ENCODE results near the gene PIM3. TPM values are rescaled to one million over a fixed set of nuclear protein-coding genes. Genes with fewer than 3 reads are reported as not detected.

PIM3 gene
- total and polyA plus RNA-seq, 4 experiments from 2014 or later: 48.1 to 62.3 (median 54.2) TPM

DNA sequence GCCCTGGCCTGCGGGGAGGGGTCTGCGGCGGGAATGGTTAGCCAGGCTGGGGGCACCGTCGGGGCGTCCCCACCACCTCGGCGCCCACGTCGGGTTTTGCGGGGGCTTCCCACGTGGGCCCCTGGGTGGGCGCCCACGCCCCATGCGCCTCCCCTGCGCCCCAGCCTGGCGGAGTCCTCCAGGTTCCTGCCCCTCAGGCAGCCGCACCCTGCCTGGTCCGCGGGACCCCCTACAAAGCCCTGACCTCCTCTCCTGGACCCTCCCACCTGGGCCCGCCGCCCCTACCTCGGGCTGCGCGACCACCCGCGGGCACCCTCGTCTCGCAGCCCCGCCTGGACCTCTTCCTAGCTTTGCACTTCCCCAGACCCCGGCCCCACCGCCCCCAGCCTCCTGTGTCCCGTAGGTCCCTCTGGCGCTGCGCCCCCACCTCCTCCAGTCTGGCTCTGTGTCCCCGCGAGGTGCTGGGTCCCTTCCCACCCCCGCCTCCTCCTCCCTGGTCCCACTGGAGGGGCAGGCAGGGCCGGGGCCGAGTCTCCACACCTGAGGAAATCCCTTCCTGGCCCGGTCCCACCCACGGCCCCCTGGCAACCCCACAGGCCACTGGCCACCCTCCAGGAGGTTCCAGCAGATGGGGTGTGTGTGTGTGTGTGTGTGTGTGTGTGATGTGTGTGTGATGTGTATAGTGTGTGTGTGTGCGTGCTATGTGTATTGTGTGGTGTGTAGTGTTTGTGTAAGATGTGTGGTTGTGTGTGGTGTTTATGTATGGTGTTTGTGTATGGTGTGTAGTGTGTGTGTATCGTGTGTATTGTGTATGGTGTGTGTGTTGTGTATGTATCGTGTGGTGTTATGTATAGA is 11.8 kb downstream of the PIM3 start:
- Mint-ChIP-seq H3K4me1 (peaks cover 22 to 38% (median 23%) of the 10 kb centered on the region in 4 donors), H3K36me3 (peaks cover 0 to 5% of the 10 kb centered on the region in 2 donors), H3K27ac (no peak overlapping the region), H3K27me3 (peaks cover 0 to 4% of the 10 kb centered on the region in 2 donors), H3K9me3 (peaks cover 0 to 4% (median 0%) of the 10 kb centered on the region in 8 donors), H3K4me3 (no peak overlapping the region)
- Histone ChIP-seq H3K9me3 (ENCODE audit: control insufficient read depth in 1 of 2, low read length in 2 of 2) (no peaks in the 10 kb centered on the region), H3K36me3 (ENCODE audit: insufficient read depth, low read length) (no peaks in the 10 kb centered on the region), H3K4me1 (ENCODE audit: insufficient read depth, low read length) (peaks cover 35% of the 10 kb centered on the region), H3K4me3 (ENCODE audit: low read length in 2 of 2) (no peak overlapping the region), H3K27ac (ENCODE audit: low read depth, low read length) (no peak overlapping the region), H3K27me3 (ENCODE audit: insufficient read depth, low read length) (no peaks in the 10 kb centered on the region)
- DNase-seq: peak in 1 of 5 donors; percentile 45
- CTCF ChIA-PET (ENCODE audit: partially characterized antibody): interaction anchor here (2.2 kb wide), 1 partner anchor 9 kb away, joined by 5 read pairs; no protein-coding TSS in a partner anchor
- POLR2A ChIA-PET (ENCODE audit: partially characterized antibody): interaction anchor here (0.6 to 4.9 kb wide), 3 partner anchors 11 to 45 kb away, joined by 3 to 90 read pairs (median 5); partner anchors contain the start of gene PIM3
- intact Hi-C loops (cut with micrococcal nuclease): no loop called here

DNA sequence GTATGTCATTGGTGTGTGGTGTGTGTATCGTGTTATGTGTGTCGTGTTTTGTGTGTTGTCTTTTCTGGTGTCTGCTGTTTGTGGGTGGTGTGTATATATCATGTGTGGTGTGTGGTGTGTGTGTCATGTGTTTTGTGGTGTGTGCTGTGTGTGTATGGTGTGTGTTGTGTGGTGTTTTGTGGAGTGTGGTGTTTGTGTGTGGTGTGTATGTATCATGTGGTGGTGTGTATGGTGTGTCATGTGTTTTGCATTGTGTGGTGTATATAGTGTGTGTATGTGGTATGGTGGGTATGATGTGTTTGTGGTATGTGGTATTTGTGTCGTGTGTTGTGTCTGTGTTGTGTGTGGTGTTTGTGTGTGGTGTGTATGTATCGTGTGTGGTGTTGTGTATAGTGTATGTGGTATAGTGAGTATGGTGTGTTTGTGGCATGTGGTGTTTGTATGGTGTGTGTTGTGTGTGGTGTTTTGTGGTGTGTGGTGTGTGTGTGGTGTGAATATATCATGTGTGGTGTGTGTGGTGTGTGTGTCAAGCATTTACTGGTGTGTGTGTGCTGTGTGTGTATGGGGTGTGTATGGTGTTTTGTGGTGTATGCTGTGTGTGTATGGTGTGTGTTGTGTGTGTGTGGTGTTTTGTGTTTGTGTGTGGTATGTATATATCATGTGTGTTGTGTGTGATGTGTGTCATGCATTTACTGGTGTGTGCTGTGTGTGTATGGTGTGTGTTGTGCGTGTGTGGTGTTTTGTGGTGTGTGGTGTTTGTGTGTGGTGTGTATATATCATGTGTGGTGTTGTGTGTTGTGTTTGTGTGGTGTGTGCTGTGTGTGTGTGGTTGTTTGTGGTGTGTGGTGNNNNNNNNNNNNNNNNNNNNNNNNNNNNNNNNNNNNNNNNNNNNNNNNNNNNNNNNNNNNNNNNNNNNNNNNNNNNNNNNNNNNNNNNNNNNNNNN is 12.7 kb downstream of the PIM3 start:
- Histone ChIP-seq H3K36me3 (ENCODE audit: insufficient read depth, low read length) (no peaks in the 10 kb centered on the region), H3K9me3 (ENCODE audit: control insufficient read depth in 1 of 2, low read length in 2 of 2) (no peaks in the 10 kb centered on the region), H3K4me3 (ENCODE audit: low read length in 2 of 2) (no peak overlapping the region), H3K27ac (ENCODE audit: low read depth, low read length) (no peak overlapping the region), H3K27me3 (ENCODE audit: insufficient read depth, low read length) (no peaks in the 10 kb centered on the region), H3K4me1 (ENCODE audit: insufficient read depth, low read length) (peaks cover 34% of the 10 kb centered on the region)
- intact Hi-C loops (cut with micrococcal nuclease): no loop called here
- CTCF ChIA-PET (ENCODE audit: partially characterized antibody): no interaction called here
- POLR2A ChIA-PET (ENCODE audit: partially characterized antibody): no interaction called here
- DNase-seq: no peak
- peaks cover 0 to 4% of the 10 kb centered on the region in 2 donors for H3K27me3 Mint-ChIP-seq
- peaks cover 0 to 4% (median 0%) of the 10 kb centered on the region in 8 donors for H3K9me3 Mint-ChIP-seq
- H3K27ac Mint-ChIP-seq: no peak overlapping the region
- H3K36me3 Mint-ChIP-seq: peaks cover 0 to 5% of the 10 kb centered on the region in 2 donors
- peaks cover 19 to 30% (median 23%) of the 10 kb centered on the region in 4 donors for H3K4me1 Mint-ChIP-seq
- no peak overlapping the region for H3K4me3 Mint-ChIP-seq

DNA sequence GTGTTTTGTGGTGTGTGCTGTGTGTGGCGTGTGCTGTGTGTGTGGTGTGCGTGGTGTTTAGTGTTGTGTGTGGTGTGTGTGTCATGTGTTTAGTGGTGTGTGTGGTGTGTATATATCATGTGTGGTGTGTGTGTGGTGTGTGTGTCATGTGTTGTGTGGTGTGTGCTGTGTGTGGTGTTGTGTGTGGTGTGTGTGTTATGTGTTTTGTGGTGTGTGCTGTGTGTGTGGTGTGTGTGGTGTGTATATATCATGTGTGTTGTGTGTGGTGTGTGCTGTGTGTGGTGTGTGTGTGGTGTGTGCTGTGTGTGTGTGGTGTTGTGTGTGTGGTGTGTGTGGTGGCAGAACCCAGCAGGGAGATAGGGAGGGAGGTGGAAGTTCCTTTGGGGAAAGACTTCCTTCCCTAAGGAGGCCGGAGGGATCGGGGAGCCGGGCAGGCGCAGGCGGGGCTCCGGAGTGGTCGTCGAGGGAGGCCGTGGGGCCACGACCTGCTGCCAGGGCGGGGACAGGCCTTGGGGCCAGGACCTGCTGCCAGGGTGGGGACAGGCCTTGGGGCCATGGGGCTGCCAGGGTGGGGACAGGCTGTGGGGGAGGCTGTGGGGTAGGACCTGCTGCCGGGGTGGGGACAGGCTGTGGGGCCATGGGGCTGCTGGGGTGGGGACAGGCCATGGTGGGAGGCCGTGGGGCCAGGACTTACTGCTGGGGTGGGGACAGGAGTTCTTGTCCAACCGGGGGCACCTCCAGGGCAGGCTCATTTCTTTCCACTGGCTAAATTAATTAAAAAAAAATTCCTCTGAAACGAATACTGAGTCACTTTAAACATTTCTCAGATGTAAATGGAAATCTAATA is 15.2 kb downstream of the PIM3 start:
- ChIA-PET POLR2A (ENCODE audit: partially characterized antibody) (interaction anchor here (1.4 kb wide), 1 partner anchor 13 kb away, joined by 4 read pairs; no protein-coding TSS in a partner anchor), CTCF (ENCODE audit: partially characterized antibody) (interaction anchor here (1.4 to 1.6 kb wide), 2 partner anchors 17 to 54 kb away, joined by 3 to 6 read pairs; no protein-coding TSS in a partner anchor)
- Mint-ChIP-seq H3K27ac (peak overlapping the region; percentile 69 to 97 (median 81)), H3K27me3 (peaks cover 2 to 3% of the 10 kb centered on the region in 2 donors), H3K36me3 (peaks cover 1 to 4% of the 10 kb centered on the region in 2 donors), H3K4me1 (peaks cover 15 to 23% (median 19%) of the 10 kb centered on the region in 4 donors), H3K9me3 (peaks cover 0 to 11% (median 9%) of the 10 kb centered on the region in 8 donors), H3K4me3 (peak overlapping the region in 6 of 8 donors; percentile 3 to 81 (median 45))
- H3K4me1 ChIP-seq (ENCODE audit: insufficient read depth, low read length): peaks cover 20% of the 10 kb centered on the region
- H3K9me3 ChIP-seq (ENCODE audit: control insufficient read depth in 1 of 2, low read length in 2 of 2): no peaks in the 10 kb centered on the region
- no peaks in the 10 kb centered on the region for H3K27me3 ChIP-seq (ENCODE audit: insufficient read depth, low read length)
- intact Hi-C loops (cut with micrococcal nuclease): no loop called here
- no peaks in the 10 kb centered on the region for H3K36me3 ChIP-seq (ENCODE audit: insufficient read depth, low read length)
- peak in 2 of 5 donors; percentile 15 to 60 for DNase-seq
- H3K27ac ChIP-seq (ENCODE audit: low read depth, low read length): peak overlapping the region; percentile 23
- no peak overlapping the region for H3K4me3 ChIP-seq (ENCODE audit: low read length in 2 of 2)

DNA sequence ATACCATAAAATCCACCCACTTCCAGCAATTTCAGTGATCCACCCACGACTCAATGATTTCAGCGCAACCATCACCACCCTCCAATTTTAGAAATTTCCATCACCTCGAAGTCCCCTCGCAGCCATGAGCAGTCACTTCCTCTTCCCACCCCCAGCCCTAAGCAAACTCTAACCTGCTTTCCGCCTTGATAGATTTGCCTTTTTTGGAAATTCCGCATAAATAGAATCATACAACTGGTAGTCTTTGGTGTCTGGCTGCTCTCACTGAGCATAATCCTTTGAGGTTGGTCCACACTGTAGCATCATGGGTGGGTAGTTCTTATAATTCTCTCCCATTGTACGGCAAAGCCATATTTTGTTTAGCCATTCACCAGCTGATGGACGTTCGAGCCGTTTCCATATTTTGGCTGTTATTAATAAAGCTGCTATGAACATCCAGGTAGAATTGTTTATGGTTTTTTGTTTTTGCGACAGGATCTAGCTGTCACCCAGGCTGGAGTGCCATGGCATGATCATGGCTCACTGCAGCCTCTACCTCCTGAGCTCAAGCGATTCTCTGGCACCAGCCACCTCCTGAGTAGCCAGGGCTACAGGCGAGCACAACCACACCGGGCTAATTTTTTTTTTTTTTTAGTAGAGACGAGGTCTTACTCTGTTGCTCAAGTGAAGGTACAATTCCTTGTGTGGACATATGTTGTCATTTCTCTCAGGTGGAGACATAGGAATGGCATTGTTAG is 16.0 kb downstream of the PIM3 start:
- Histone ChIP-seq H3K4me1 (ENCODE audit: insufficient read depth, low read length) (peaks cover 17% of the 10 kb centered on the region), H3K27me3 (ENCODE audit: insufficient read depth, low read length) (no peaks in the 10 kb centered on the region), H3K9me3 (ENCODE audit: control insufficient read depth in 1 of 2, low read length in 2 of 2) (no peaks in the 10 kb centered on the region), H3K4me3 (ENCODE audit: low read length in 2 of 2) (no peak overlapping the region), H3K36me3 (ENCODE audit: insufficient read depth, low read length) (no peaks in the 10 kb centered on the region), H3K27ac (ENCODE audit: low read depth, low read length) (peak overlapping the region; percentile 23)
- peaks cover 2% of the 10 kb centered on the region in 2 donors for H3K27me3 Mint-ChIP-seq
- H3K27ac Mint-ChIP-seq: peak overlapping the region; percentile 49 to 89 (median 85)
- peaks cover 0 to 12% (median 9%) of the 10 kb centered on the region in 8 donors for H3K9me3 Mint-ChIP-seq
- ChIA-PET CTCF (ENCODE audit: partially characterized antibody) (interaction anchor here (1.3 to 1.6 kb wide), 3 partner anchors 14 to 53 kb away, joined by 3 to 6 read pairs (median 3); no protein-coding TSS in a partner anchor), POLR2A (ENCODE audit: partially characterized antibody) (interaction anchor here (0.6 to 1.4 kb wide), 2 partner anchors 14 to 145 kb away, joined by 3 to 4 read pairs; no protein-coding TSS in a partner anchor)
- peak overlapping the region in 5 of 8 donors; percentile 33 to 60 (median 49) for H3K4me3 Mint-ChIP-seq
- H3K36me3 Mint-ChIP-seq: peaks cover 0 to 4% of the 10 kb centered on the region in 2 donors
- DNase-seq: peak in 3 of 5 donors; percentile 48 to 77 (median 49)
- intact Hi-C loops (cut with micrococcal nuclease): no loop called here
- H3K4me1 Mint-ChIP-seq: peaks cover 15 to 20% (median 16%) of the 10 kb centered on the region in 4 donors

DNA sequence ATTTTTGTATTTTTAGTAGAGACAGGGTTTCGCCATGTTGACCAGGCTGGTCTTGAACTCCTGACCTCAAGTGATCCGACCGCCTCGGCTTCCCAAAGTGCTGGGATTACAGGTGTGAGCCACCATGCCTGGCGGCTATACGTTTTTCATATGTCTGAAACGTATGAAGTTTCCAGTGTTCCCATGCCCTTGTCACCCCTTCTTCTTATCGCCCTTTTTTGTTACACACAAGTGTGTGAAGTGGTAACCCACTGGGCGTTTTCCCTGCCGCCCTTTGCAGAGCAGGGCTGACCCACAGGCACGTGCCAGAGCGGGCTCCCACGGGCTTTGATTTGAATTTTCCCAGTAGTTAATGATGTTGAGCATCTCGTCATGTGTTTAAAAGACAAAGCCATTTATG is 17.0 kb downstream of the PIM3 start:
- intact Hi-C loops (cut with micrococcal nuclease): no loop called here
- peaks cover 4% of the 10 kb centered on the region in 2 donors for H3K27me3 Mint-ChIP-seq
- Histone ChIP-seq H3K9me3 (ENCODE audit: control insufficient read depth in 1 of 2, low read length in 2 of 2) (no peaks in the 10 kb centered on the region), H3K27ac (ENCODE audit: low read depth, low read length) (no peak overlapping the region), H3K27me3 (ENCODE audit: insufficient read depth, low read length) (peaks cover 1% of the 10 kb centered on the region), H3K36me3 (ENCODE audit: insufficient read depth, low read length) (no peaks in the 10 kb centered on the region), H3K4me3 (ENCODE audit: low read length in 2 of 2) (no peak overlapping the region), H3K4me1 (ENCODE audit: insufficient read depth, low read length) (peaks cover 17% of the 10 kb centered on the region)
- ChIA-PET POLR2A (ENCODE audit: partially characterized antibody) (no interaction called here), CTCF (ENCODE audit: partially characterized antibody) (interaction anchor here (0.9 to 1.4 kb wide), 3 partner anchors 15 to 47 kb away, joined by 3 to 6 read pairs (median 3); no protein-coding TSS in a partner anchor)
- peaks cover 0 to 12% (median 10%) of the 10 kb centered on the region in 8 donors for H3K9me3 Mint-ChIP-seq
- peak overlapping the region in 2 of 7 donors; percentile 41 to 81 for H3K27ac Mint-ChIP-seq
- peak in 1 of 5 donors; percentile 20 for DNase-seq
- H3K4me1 Mint-ChIP-seq: peaks cover 16 to 22% (median 17%) of the 10 kb centered on the region in 4 donors
- peaks cover 0 to 4% of the 10 kb centered on the region in 2 donors for H3K36me3 Mint-ChIP-seq
- H3K4me3 Mint-ChIP-seq: no peak overlapping the region
